Stimulated activated naive B cell treated with anti-CD40 and anti-IgM and Interleukin-4, amounts not matched to agents 10 μg/mL and 1 μg/mL and 100 μg/mL, for 72 hours (primary cell): ENCODE data around the gene ZNF616.
"Not testable (repeated sequence)": the region's sequence is repeated elsewhere in the genome, so short reads cannot be mapped to it uniquely, and the experiment has no call there.

ENCODE experiments used
- ATAC-seq, 2 donors: fragments of 150-1000 bp; cut with Tn5 transposase; replicated peaks; 2 replicates each; pipeline ENCODE4 v1.10.0; 2021; ENCODE audit warnings: moderate library complexity in 1 of 2
- DNase-seq: peaks from one replicate; pipeline ENCODE4 v3.0.0; 2021
- H3K27ac Mint-ChIP-seq: one replicate; pipeline ENCODE4 v1.8.0; 2022; ENCODE audit warnings: mild to moderate bottlenecking, mixed read lengths
- H3K27me3 Mint-ChIP-seq, 2 donors: one replicate each; pipeline ENCODE4 v1.8.0; 2022; ENCODE audit warnings: mixed read lengths in 2 of 2
- H3K36me3 Mint-ChIP-seq, 2 donors: one replicate each; pipeline ENCODE4 v1.8.0; 2022; ENCODE audit warnings: mixed read lengths in 2 of 2, mild to moderate bottlenecking in 1 of 2
- H3K4me1 Mint-ChIP-seq, 2 donors: one replicate each; pipeline ENCODE4 v1.8.0; 2022; ENCODE audit warnings: mixed read lengths in 2 of 2, mild to moderate bottlenecking in 1 of 2
- H3K4me3 Mint-ChIP-seq, 2 donors: one replicate each; pipeline ENCODE4 v1.8.0; 2022; ENCODE audit warnings: mild to moderate bottlenecking in 2 of 2, mixed read lengths in 2 of 2, moderate library complexity in 1 of 2
- H3K9me3 Mint-ChIP-seq, 2 donors: one replicate each; pipeline ENCODE4 v1.8.0; 2022; ENCODE audit warnings: mixed read lengths in 2 of 2, mild to moderate bottlenecking in 1 of 2

The ZNF616 gene

DNA sequence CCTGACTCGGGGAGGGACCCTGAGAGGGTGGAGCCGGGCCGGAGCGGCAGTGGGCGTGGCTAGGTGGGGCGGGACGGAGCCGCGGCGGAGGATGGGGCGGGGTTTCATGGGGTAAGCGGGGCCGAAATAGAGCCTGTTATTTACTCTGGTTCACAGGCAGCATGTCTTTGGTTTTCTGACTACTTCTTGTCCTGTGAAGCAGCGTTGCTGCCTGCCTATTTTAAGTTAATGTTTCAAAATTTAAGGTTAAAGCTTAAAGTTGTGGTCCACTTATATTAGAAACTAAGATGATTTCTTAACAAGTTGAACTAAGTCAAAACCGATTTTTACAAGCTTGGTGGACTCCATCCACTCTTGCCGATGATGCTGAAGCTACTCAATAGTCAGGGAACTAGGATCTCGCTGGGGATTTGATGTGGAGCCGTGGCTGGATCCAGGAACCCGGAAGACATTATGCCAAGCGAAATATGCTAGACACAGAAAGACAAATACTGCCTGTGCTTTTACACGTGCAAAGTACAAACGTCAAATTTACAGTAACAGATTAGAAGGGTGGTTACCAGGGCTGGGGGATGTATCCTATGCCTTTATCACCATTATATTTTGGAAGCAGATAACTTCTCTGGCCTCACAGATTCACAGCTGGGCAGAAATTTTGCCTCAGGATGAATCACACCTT is 433 bp upstream of the ZNF616 start:
- peak overlapping the region; percentile 93 for H3K27ac Mint-ChIP-seq
- peaks cover 16 to 44% of the 10 kb centered on the region in 2 donors for H3K4me1 Mint-ChIP-seq
- peaks cover under 1 to 33% of the 10 kb centered on the region in 2 donors for H3K36me3 Mint-ChIP-seq
- no peaks in the 10 kb centered on the region for H3K27me3 Mint-ChIP-seq
- peak; percentile 94 to 97 for ATAC-seq
- DNase-seq, result no peak
- peak overlapping the region; percentile 93 to 99 for H3K4me3 Mint-ChIP-seq
- peaks cover 0 to 4% of the 10 kb centered on the region in 2 donors for H3K9me3 Mint-ChIP-seq

DNA sequence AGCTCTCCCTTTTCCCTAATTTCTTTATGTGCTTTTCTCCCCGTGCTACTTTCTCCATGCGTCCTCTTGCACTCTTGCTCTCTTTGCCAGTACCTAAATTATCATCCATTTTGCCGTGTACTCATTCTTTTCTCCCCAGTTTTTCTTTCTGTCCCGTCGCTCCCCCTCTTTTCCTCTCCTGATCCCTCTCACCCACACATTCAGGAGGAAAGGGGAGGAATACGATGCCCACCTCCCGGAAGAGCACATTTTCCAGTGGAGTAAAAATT is 821 bp downstream of the ZNF616 start:
- Mint-ChIP-seq H3K27ac (peak overlapping the region; percentile 93), H3K27me3 (no peaks in the 10 kb centered on the region), H3K4me1 (peaks cover 18 to 37% of the 10 kb centered on the region in 2 donors), H3K9me3 (peaks cover 0 to 4% of the 10 kb centered on the region in 2 donors), H3K36me3 (peaks cover 5 to 44% of the 10 kb centered on the region in 2 donors), H3K4me3 (peak overlapping the region; percentile 93 to 99)
- DNase-seq, result no peak
- ATAC-seq, result no peak

DNA sequence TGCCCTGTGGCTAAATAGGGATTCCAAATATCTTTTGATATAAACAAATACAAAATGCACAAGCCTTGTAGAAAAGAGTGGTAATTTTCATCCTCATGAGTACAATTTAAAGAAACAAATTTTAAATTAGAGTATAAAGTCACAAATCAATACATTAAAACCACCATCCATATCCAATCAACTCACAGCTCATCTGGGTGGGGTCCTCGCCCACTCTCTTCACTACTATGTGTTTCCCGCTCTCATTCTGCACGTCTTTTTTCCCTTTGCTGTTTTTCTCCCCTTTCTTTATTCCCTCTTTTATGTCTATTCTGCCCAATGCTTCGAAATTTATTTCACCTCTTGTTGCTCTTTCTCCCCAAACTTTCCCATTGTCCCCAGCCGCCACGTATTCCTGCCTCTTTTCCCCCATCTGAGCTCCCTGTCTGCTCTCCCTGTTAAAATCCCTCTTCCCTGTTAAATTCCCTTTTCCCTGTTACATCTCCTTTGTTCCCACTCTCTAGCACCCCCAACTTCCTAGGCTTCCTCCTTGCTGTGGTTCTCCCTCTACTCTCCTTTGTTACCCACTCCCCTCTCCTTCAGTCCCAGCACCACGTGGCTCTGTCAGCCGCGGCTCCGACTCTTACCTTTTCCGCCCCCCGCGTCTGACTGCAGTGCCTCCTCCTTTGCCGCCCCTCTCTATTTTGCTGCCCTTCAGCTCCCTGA is 1.3 kb downstream of the ZNF616 start:
- peaks cover 0 to 4% of the 10 kb centered on the region in 2 donors for H3K9me3 Mint-ChIP-seq
- H3K27me3 Mint-ChIP-seq, result no peaks in the 10 kb centered on the region
- H3K27ac Mint-ChIP-seq, result peak overlapping the region; percentile 93
- peaks cover 7 to 47% of the 10 kb centered on the region in 2 donors for H3K36me3 Mint-ChIP-seq
- peaks cover 18 to 37% of the 10 kb centered on the region in 2 donors for H3K4me1 Mint-ChIP-seq
- DNase-seq (no peak), ATAC-seq (peak in 1 of 2 donors; percentile 31)
- peak overlapping the region; percentile 93 to 99 for H3K4me3 Mint-ChIP-seq

DNA sequence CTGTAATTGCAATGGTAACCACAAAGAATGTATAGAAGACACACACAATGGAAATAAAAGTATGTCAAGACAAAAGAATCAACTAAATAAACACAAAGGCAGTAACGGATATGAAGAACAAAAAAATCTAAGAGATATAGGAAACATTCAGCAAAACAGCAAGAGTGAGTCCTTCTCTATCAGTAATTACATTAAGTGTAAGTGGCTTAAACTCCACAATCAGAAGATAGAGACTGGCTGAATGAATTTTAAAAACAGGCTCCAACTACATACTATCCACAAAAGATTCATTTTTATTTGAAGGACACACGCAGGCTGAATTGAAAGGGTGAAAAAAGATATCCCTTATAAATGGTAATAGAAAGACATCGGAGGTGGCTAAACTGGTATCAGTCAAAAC is 19.5 kb downstream of the ZNF616 start:
- no peak for ATAC-seq
- Mint-ChIP-seq H3K27me3 (no peaks in the 10 kb centered on the region), H3K9me3 (peaks cover 39 to 44% of the 10 kb centered on the region in 2 donors), H3K27ac (no peak overlapping the region), H3K36me3 (peaks cover 85 to 96% of the 10 kb centered on the region in 2 donors), H3K4me3 (no peak overlapping the region), H3K4me1 (no peaks in the 10 kb centered on the region)
- DNase-seq, result no peak

DNA sequence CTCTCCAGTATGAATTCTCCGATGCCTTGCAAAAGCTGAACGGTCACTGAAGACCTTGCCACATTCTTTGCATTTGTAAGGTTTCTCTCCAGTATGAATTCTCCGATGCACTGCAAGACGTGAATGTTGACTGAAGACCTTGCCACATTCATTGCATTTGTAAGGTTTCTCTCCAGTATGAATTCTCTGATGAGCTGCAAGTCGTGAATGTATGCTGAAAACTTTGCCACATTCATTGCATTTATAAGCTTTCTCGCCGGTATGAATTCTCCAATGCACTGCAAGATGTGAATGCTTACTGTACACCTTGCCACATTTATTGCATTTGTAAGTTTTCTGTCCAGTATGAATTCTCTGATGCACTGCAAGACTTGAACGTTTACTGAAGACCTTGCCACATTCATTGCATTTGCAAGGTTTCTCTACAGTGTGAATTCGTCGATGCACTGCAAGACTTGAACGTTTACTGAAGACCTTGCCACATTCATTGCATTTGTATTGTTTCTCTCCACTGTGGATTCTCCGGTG is 24.1 kb downstream of the ZNF616 start:
- DNase-seq (no peak), ATAC-seq (no peak)
- H3K36me3 Mint-ChIP-seq, result peaks cover 71 to 77% of the 10 kb centered on the region in 2 donors
- no peak overlapping the region for H3K4me3 Mint-ChIP-seq
- no peaks in the 10 kb centered on the region for H3K4me1 Mint-ChIP-seq
- no peaks in the 10 kb centered on the region for H3K27me3 Mint-ChIP-seq
- H3K27ac Mint-ChIP-seq, result no peak overlapping the region
- peaks cover 52 to 53% of the 10 kb centered on the region in 2 donors for H3K9me3 Mint-ChIP-seq

DNA sequence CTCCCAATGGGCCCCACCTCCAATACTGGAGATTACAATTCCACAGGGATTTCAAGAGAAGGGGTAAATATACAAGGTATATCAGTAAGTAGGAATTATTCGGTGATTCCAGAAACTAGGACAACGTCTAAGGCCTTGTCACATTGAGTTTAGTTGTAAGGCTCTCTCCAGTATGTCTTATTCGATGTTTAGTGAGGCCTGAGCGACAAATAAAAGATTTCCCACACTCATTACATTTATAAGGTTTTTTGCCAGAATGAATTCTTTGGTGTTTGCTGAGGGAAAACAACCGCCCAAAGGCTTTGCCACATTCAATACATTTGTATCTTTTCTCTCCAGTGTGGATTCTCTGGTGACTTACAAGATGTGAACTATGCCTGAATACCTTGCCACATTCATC is 25.0 kb downstream of the ZNF616 start:
- H3K9me3 Mint-ChIP-seq, result peaks cover 46 to 53% of the 10 kb centered on the region in 2 donors
- no peaks in the 10 kb centered on the region for H3K27me3 Mint-ChIP-seq
- H3K36me3 Mint-ChIP-seq, result peaks cover 64 to 72% of the 10 kb centered on the region in 2 donors
- ATAC-seq, result no peak
- H3K4me1 Mint-ChIP-seq, result no peaks in the 10 kb centered on the region
- H3K4me3 Mint-ChIP-seq, result no peak overlapping the region
- no peak overlapping the region for H3K27ac Mint-ChIP-seq
- DNase-seq, result no peak

DNA sequence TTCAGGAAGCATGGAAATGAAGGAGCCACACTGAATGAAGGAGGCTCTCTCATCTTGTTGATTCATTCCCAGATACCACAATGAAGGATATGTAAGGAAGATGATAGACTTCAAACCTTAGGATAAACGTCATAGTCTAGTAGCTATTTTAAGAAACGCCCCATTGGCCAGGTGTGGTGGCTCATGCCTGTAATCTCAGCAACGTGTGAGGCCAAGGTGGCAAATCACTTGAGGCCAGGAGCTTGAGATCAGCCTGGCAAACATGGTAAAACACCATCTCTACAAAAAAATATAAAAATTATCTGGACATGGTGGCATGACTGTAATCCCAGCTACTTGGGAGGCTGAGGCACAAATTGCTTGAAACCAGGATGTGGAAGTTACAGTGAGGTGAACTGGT is 27.1 kb downstream of the ZNF616 start:
- Mint-ChIP-seq H3K36me3 (peaks cover 47 to 52% of the 10 kb centered on the region in 2 donors), H3K4me3 (no peak overlapping the region), H3K27me3 (no peaks in the 10 kb centered on the region), H3K4me1 (no peaks in the 10 kb centered on the region), H3K9me3 (peaks cover 45 to 49% of the 10 kb centered on the region in 2 donors), H3K27ac (no peak overlapping the region)
- no peak for ATAC-seq
- no peak for DNase-seq

DNA sequence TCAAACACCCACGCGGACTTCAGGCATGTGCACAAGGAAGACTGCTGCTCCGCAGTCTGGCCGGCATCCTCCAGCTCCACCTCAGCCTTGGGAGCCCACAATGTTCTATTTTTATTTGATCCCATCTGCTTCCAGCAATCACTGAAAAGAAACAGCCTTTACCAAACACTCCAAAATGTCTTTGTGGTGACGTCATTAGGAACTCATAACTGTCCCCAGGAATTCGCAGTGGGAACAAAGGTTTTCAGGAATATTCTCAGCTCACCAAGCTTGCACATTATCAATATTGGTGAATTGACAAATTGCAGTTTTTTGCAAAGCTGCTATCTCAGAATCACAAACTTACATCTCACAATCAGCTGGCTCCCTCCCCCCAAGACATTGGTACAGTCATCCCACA is 29.0 kb downstream of the ZNF616 start:
- Mint-ChIP-seq H3K4me1 (no peaks in the 10 kb centered on the region), H3K9me3 (peaks cover 48% of the 10 kb centered on the region in 2 donors), H3K36me3 (peaks cover 42 to 50% of the 10 kb centered on the region in 2 donors), H3K27ac (no peak overlapping the region), H3K27me3 (no peaks in the 10 kb centered on the region), H3K4me3 (no peak overlapping the region)
- no peak for ATAC-seq
- DNase-seq, result no peak

DNA sequence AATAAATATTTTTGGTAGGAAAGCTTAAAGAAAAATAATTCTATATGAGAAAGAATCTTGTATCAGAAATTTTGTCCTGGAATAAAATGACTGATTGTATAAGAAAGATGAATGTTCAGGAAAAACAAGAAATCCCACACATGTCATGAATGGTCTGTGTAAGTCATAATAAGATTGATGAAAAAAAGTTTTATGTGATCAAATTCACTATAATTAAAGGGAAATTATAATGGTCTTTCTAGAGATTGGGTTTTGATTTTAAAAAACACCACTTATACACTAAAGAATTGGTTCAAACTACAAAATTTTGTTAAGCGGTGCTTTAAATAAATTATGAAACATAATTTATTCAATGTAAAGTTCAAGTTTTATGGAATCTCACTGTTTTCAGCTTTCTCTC is 37.0 kb downstream of the ZNF616 start:
- Mint-ChIP-seq H3K27me3 (peaks cover 4 to 5% of the 10 kb centered on the region in 2 donors), H3K36me3 (peaks cover 14 to 22% of the 10 kb centered on the region in 2 donors), H3K9me3 (peaks cover 19 to 21% of the 10 kb centered on the region in 2 donors), H3K4me3 (no peak overlapping the region), H3K27ac (no peak overlapping the region), H3K4me1 (no peaks in the 10 kb centered on the region)
- no peak for DNase-seq
- ATAC-seq, result no peak

DNA sequence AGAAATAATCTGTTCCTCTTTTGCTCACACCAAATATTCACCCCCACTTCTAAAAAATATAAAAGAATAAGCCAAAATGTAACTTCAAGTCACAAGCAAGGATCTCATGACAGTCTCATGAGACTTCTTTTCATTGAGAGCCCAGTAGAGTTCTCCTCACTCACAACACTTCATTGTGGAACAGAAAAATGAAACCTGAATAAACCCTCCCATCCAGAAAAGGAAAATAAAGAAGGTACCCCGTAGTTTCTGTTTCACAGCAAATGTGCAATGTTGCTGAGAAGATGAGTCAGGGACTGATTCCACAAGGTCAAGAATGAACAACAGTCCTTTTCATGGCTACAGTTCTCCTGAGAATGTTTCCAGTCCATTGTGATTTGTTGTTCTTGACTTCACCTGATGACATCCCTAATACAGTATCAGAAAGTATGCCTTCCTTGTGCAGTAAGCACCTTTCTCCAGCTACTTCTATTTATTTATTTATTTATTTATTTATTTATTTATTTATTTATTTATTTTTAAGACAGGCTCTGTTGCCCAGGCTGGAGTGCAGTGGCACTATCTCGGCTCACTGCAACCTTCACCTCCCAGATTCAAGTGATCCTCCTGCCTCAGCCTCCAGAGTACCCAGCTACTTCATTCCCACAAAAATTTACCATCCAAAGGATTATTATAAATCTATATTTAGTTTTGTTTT is 37.7 kb downstream of the ZNF616 start:
- Mint-ChIP-seq H3K4me1 (no peaks in the 10 kb centered on the region), H3K27ac (no peak overlapping the region), H3K9me3 (peaks cover 14% of the 10 kb centered on the region in 2 donors), H3K27me3 (peaks cover 4 to 5% of the 10 kb centered on the region in 2 donors), H3K36me3 (peaks cover 10 to 17% of the 10 kb centered on the region in 2 donors), H3K4me3 (no peak overlapping the region)
- DNase-seq (no peak), ATAC-seq (no peak)

DNA sequence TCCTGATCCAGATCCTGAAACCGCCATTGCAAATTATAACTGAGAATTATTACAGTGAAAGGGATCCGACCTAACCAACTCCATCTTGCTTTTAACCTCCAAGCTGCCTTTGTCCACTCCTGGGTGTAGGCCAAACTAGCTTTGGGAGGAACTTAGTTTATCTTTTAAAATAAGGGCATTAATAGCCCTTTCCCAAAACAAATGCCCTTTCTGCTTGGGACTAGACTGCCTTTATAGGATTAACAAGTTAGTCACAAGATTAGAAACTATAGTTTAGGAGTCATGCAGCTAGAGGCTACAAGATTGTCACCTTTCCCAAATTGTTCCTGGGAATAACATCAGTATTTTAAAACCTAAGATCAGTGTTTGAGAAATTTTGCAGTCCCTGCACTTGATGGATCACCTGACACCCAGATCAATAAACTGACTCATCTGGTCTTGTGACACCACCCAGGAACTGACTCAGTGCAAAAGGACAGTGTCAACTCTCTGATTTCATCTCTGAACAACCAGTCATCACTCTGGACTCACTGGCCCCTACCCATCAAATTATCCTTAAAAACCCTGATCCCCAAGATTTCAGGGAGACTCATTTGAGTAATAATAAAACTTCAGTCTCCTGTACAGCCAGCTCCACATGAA is 40.1 kb downstream of the ZNF616 start:
- DNase-seq, result no peak
- no peak for ATAC-seq
- H3K9me3 Mint-ChIP-seq, result peaks cover 8 to 12% of the 10 kb centered on the region in 2 donors
- H3K27ac Mint-ChIP-seq, result no peak overlapping the region
- H3K36me3 Mint-ChIP-seq, result peaks cover 16 to 25% of the 10 kb centered on the region in 2 donors
- H3K27me3 Mint-ChIP-seq, result peaks cover 4 to 5% of the 10 kb centered on the region in 2 donors
- H3K4me3 Mint-ChIP-seq, result no peak overlapping the region
- peaks cover 4 to 5% of the 10 kb centered on the region in 2 donors for H3K4me1 Mint-ChIP-seq

DNA sequence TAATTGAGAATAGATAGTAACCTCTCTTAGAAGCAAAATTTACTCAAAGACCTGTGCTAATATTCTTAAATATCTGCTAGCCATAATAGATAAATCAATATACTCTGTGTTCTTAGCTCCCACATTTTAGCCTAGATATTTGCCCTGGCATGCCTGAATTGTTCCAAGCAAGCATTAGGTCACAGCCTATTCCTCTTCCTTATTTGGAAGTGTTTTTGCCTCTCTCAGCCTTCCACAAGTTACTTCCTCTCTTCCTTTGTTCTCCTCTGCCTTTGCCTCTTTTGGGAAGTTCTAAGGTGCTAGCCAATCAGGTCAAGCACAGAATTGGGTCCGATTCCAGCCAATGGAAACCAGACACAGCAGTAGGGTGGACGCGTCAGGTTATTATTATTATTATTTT is 43.3 kb downstream of the ZNF616 start:
- DNase-seq, result not testable (repeated sequence)

DNA sequence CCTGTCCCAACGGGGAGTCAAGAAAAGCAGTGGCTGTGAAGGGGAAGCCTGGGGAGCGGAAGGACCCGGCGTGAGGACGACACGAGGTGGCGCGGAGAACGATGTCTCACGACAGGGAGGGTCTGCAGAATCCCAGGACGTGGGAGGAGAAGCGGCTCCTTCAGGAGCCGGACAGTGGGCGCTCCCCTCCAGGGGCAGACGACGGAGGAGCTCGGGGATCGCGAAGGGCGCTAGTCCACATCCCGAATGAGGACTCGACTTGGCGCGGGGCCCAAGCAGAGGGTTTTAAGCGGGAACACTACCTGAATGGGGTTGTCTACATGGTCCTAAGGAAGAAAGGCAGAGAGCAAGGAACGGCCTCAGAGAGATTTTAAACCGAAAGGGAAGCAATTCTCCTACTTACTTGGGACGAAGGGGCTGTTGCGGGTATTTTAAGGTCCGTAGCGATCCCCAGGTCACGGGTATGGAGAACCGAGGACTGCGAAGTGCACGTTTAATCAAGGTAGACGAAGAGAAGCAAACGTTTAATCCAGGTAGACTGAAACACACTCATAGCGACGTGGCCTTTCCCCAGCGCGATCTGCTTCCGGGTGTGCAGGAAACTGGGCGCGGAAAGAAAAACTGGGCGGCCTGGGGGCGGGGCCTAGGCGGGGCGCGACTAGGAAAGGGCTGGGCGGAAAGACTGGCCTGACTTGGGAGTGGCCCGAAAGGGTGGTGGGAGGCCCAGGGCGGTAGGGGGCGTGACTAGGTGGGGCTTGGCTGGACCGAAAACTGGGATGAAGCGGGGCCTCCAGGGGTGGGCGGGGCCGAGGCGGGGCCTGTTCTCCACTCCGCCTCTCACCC is 44.3 kb downstream of the ZNF616 start, which contains the start of gene ZNF841:
Gene ZNF841, minus strand, starts transcription at position 594 of the 843 bp plus-strand sequence. CDS start 10,964 bp downstream, outside the sequence.
- Mint-ChIP-seq H3K27me3 (peaks cover 4 to 5% of the 10 kb centered on the region in 2 donors), H3K36me3 (peaks cover 56 to 65% of the 10 kb centered on the region in 2 donors), H3K4me1 (peaks cover 16 to 28% of the 10 kb centered on the region in 2 donors), H3K27ac (peak within 1 kb of the TSS; percentile 98), H3K4me3 (peak within 1 kb of the TSS; percentile 95 to 98), H3K9me3 (peaks cover 19 to 25% of the 10 kb centered on the region in 2 donors)
- ATAC-seq (peak; percentile 99), DNase-seq (peak; percentile 92)

More for the DNA sequence above, 43.3 kb downstream of the ZNF616 start:
- peaks cover 16 to 20% of the 10 kb centered on the region in 2 donors for H3K9me3 Mint-ChIP-seq
- not testable (repeated sequence) for H3K27me3 Mint-ChIP-seq, H3K27ac Mint-ChIP-seq, ATAC-seq
- peak overlapping the region in 1 of 2 donors; percentile 31 for H3K4me3 Mint-ChIP-seq
- peaks cover 45 to 56% of the 10 kb centered on the region in 2 donors for H3K36me3 Mint-ChIP-seq
- H3K4me1 Mint-ChIP-seq, result peaks cover 14 to 28% of the 10 kb centered on the region in 2 donors
